Psoas muscle (tissue), 8 donors: ENCODE measurements around the gene STOM. TPM values are rescaled to one million over a fixed set of nuclear protein-coding genes. Genes with fewer than 3 reads are reported as not detected.

Experiments used
- ATAC-seq, 4 donors: fragments of 200-7000 bp; cut with Tn5 transposase; one replicate each; pipeline ENCODE4 v1.9.1; 2020; ENCODE audit warnings: moderate library complexity in 3 of 4, mild to moderate bottlenecking in 2 of 4
- DNase-seq, 2 donors: peaks; one replicate each; pipeline ENCODE4 v3.0.0-alpha.2; 2020
- H3K27ac ChIP-seq: fragments of 200-600 bp; one replicate; pipeline ENCODE4 v1.8.0; 2022
- H3K27me3 ChIP-seq, 3 donors: fragments of 200-600 bp in 1 of 3; one replicate each; pipeline versions ENCODE4 v1.6.1 to v1.8.0; 2013 to 2022; ENCODE audit warnings: low read length in 2 of 3, mild to moderate bottlenecking in 2 of 3, moderate library complexity in 1 of 3; ENCODE audit not compliant: insufficient read depth in 3 of 3
- H3K36me3 ChIP-seq, 2 donors: fragments of 200-600 bp in 1 of 2; one replicate each; pipeline versions ENCODE4 v1.6.1 to v1.8.0; 2013 to 2022; ENCODE audit warnings: low read depth in 1 of 2, mild to moderate bottlenecking in 1 of 2, moderate library complexity in 1 of 2; ENCODE audit not compliant: insufficient read depth in 1 of 2
- H3K4me1 ChIP-seq: fragments of 200-600 bp; one replicate; pipeline ENCODE4 v1.8.0; 2022
- H3K4me3 ChIP-seq: fragments of 200-600 bp; one replicate; pipeline ENCODE4 v1.8.0; 2022; ENCODE audit warnings: mild to moderate bottlenecking
- H3K9me3 ChIP-seq: fragments of 200-600 bp; one replicate; pipeline ENCODE4 v1.8.0; 2022
- CTCF ChIP-seq: fragments of 200-600 bp; IDR thresholded peaks from one replicate; pipeline ENCODE4 v1.8.0; 2022; ENCODE audit warnings: antibody characterized with exemption
- WGBS, 3 donors: extraction: QIAGEN DNeasy Blood & Tissue Kit; methylation state at CpG; one replicate each; pipeline versions ENCODE4 v1.1.6 to v1.1.7; 2013; 5-methylcytosine and 5-hydroxymethylcytosine counted together
- intact Hi-C, 2 donors: fragments of 100-400 bp; cut with DNase I; formaldehyde crosslinking; loops; one replicate each; pipeline versions ENCODE4 v1.11.0 to v1.14.2; 2022
- polyA plus RNA-seq, 3 donors: library from polyadenylated mRNA; stranded (reverse); fragments of 200-250 nt; gene quantifications; one replicate each; pipeline ENCODE4 v1.2.3, GENCODE V29; 2013
- total RNA-seq, 4 donors: library from RNA; stranded (reverse); fragmentation: NEBNext Ultra II Directional in 2 of 4; extraction: Animal tissue kit (Norgen Biotek cat#: 25700) in 2 of 4; gene quantifications; one replicate each; pipeline versions ENCODE4 v1.2.1 to v1.2.4, GENCODE V29; 2021 to 2023
- donor health status: healthy with polysubstance abuse.
- donor health status: DM: no; HTN: no; CAD: no; lungs with moderate emphysema.
- donor health status: Bipolar disorder and iron deficiency.
- donor health status: healthy.
- donor health status: DM: yes; HTN: yes; CAD: no.
- donor health status: DM: no; HTN: no; CAD: no.
- donor health status: DM: no; HTN: no; CAD: no.
- donor health status: DM: yes; HTN: yes; CAD: no.

The STOM gene
- total and polyA plus RNA-seq, 7 donors = 53.2 to 237 (median 89.6) TPM

- whole genome bisulfite sequencing, 3 donors = 47 to 57% (median 49%) methylated on average over 13 of the region's 13 CpGs
- TF ChIP-seq CTCF = no peak
- no peaks in the 10 kb centered on the region for H3K9me3 ChIP-seq
- intact Hi-C loops = no loop called here
- H3K27ac ChIP-seq = peak overlapping the region; percentile 78
- peak in 1 of 2 donors; percentile 70 for DNase-seq
- H3K4me3 ChIP-seq = peak overlapping the region; percentile 75
- peak in 3 of 4 donors; percentile 5 to 21 (median 10) for ATAC-seq
- H3K27me3 ChIP-seq = no peaks in the 10 kb centered on the region
- peaks cover 66% of the 10 kb centered on the region for H3K4me1 ChIP-seq
- H3K36me3 ChIP-seq = peaks cover 0 to 19% of the 10 kb centered on the region in 2 donors
These were observed 71.2 kb downstream of the STOM start for GRCh38 chr9:121298689-121299466.

GRCh38 chr9:121298016-121298538 is 72.0 kb downstream of the STOM start:
- Histone ChIP-seq H3K27ac (peak overlapping the region; percentile 78), H3K9me3 (no peaks in the 10 kb centered on the region), H3K36me3 (peaks cover 0 to 11% of the 10 kb centered on the region in 2 donors), H3K4me1 (peaks cover 65% of the 10 kb centered on the region), H3K4me3 (no peak overlapping the region), H3K27me3 (no peaks in the 10 kb centered on the region)
- intact Hi-C loops = no loop called here
- DNase-seq (peak in 1 of 2 donors; percentile 44), ATAC-seq (no peak)
- 70 to 82% (median 76%) methylated on average over 7 of the region's 7 CpGs for WGBS, 3 donors
- TF ChIP-seq CTCF = no peak

GRCh38 chr9:121297389-121297788 is 72.7 kb downstream of the STOM start:
- peaks cover 0 to 5% of the 10 kb centered on the region in 2 donors for H3K36me3 ChIP-seq
- H3K27ac ChIP-seq = no peak overlapping the region
- WGBS, 3 donors = 55 to 67% (median 58%) methylated on average over 4 of the region's 4 CpGs
- no peak for ATAC-seq
- no peak overlapping the region for H3K4me3 ChIP-seq
- no peaks in the 10 kb centered on the region for H3K9me3 ChIP-seq
- H3K27me3 ChIP-seq = no peaks in the 10 kb centered on the region
- no peak for TF ChIP-seq CTCF
- intact Hi-C loops = no loop called here
- no peak for DNase-seq
- peaks cover 69% of the 10 kb centered on the region for H3K4me1 ChIP-seq

- no peak for TF ChIP-seq CTCF
- Histone ChIP-seq H3K4me3 (no peak overlapping the region), H3K27ac (peak overlapping the region; percentile 81), H3K36me3 (no peaks in the 10 kb centered on the region), H3K9me3 (no peaks in the 10 kb centered on the region), H3K4me1 (peaks cover 69% of the 10 kb centered on the region), H3K27me3 (no peaks in the 10 kb centered on the region)
- WGBS, 3 donors = 62 to 69% (median 68%) methylated on average over 7 of the region's 7 CpGs
- DNase-seq = peak in 1 of 2 donors; percentile 44
- no peak for ATAC-seq
- intact Hi-C loops = no loop called here
These were observed 73.6 kb downstream of the STOM start for GRCh38 chr9:121296213-121297127.
